HG02973 (cell line): Measurements from ENCODE around the gene EAPP.
"Not testable (repeated sequence)": the region's sequence is repeated elsewhere in the genome, so short reads cannot be mapped to it uniquely, and the experiment has no call there.

ENCODE experiments used
- ATAC-seq: cut with Tn5 transposase; IDR thresholded peaks from one replicate; pipeline ENCODE4 v1.9.1; 2021; ENCODE audit warnings: moderate library complexity; ENCODE audit not compliant: unreplicated experiment

Gene EAPP

GRCh38 chr14:34489324-34489723 is 50.2 kb downstream of the EAPP start:
- ATAC-seq: no peak

- no peak for ATAC-seq
Measured at GRCh38 chr14:34488528-34488927, 51.0 kb downstream of the EAPP start.

DNA sequence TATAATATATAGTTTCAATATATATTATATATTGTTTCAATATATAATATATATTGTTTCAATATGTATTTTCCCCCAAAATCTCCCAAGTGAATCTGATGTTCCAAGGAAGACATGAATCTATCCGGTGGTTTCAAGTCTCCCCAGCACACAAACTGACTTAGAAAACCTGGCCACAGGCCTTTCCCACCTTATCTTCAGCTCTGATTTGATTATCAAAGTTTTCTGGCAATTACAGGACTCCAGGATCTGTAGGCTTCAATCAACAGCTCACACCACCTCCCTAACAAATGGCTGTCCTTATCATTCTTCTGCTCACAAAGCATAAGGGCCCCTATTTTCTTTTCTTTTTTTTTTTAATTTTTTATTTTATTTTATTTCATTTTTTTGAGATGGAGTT is 54.8 kb downstream of the EAPP start:
- ATAC-seq: no peak

GRCh38 chr14:34482463-34482862 is 57.0 kb downstream of the EAPP start:
- no peak for ATAC-seq

- no peak for ATAC-seq
Measured at GRCh38 chr14:34479694-34480093, 59.8 kb downstream of the EAPP start.

DNA sequence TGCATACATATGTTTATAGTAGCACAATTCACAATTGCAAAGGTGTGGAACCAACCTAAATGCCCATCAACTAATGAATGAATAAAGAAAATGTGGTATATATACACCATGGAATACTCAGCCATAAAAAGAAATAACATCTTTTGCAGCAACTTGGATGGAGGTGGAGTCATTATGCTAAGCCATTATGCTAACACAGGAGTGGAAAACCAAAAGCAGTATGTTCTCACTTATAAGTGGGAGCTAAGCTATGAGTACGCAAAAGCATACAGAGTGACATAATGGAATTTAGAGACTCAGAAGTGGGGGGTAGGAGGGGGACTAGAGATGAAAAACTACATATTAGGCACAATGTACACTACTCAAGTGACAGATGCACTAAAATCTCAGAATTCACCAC is 61.2 kb downstream of the EAPP start:
- no peak for ATAC-seq

DNA sequence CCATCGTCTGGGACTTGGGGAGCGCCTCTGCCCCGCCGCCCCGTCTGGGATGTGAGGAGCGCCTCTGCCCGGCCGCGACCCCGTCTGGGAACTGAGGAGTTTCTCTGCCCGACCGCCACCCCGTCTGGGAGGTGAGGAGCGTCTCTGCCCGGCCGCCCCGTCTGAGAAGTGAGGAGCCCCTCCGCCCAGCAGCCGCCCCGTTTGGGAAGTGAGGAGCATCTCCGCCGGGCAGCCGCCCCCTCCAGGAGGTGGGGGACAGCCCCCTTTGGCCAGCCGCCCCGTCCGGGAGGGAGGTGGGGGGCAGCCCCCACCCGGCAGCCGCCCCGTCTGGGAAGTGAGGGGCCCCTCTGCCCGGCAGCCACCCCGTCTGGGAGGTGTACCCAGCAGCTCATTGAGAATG is 63.5 kb downstream of the EAPP start:
- ATAC-seq: not testable (repeated sequence)

DNA sequence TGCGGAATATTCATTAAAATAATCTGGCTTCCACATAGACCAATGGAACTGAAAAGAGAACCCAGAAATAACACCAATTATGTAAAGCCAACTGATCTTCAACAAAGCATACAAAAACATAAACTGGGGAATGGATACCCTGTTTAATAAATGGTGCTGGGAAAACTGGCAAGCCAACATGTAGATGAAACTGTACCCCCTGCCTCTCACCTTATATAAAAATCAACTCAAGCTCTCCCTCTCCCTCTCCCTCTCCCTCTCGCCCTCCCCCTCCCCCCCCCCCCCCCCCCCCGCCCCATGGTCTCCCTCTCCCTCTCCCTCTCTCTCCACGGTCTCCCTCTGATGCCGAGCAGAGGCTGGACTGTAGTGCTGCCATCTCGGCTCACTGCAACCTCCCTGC is 64.3 kb downstream of the EAPP start:
- no peak for ATAC-seq

GRCh38 chr14:34474187-34474679 is 65.3 kb downstream of the EAPP start:
- ATAC-seq: no peak

DNA sequence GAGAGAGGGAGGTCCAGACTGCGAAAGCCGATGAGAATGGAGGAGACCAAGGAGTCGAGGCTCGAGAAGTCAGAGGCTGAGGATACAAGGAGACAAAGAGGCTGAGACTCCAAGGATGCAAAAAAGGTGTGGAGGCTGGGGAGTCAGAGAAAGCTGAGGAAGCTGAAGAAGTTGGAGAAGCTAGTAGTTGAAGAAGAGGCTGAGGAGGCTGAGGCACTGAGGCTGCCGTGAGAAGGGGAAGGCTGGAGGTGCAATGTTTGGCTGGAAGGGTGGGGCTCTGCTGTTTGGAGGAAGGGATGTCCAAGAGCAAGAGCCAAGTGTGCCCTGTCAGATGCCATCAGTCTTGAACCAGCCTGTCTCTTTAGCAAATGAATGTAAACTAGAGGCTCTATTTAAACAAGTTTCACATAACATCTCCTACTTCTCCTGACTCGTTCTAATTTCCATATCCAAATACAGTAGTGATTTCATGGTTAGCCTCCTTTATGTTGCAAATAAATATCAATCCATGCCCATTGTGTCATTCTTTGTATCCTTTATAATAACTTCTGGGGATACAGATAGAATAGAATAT is 66.7 kb downstream of the EAPP start:
- ATAC-seq: no peak

DNA sequence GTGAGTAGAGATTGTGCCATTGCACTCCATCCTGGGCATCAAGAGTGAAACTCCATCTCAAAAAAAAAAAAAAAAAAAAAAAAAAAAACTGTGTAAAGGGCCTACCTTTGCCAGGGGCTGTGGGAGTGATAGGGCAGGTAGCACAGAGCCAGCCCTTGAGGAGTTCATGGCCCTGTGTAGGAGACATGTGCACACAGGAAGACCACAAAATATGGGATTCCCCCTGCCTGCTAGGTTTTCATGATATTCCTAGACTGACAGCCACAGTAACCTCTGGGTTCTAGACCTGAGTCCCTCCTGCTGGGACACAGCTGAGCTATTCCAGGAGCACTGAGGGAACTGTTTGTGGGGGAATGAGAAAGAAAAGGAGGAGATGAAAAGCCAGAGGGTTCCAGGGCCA is 69.2 kb downstream of the EAPP start:
- no peak for ATAC-seq

GRCh38 chr14:34466691-34467090 is 72.8 kb downstream of the EAPP start:
- no peak for ATAC-seq
